ENCODE measurements around the gene MOB3A.
A peak's percentile ranks its signal among the peaks of the same experiment; 100 is the strongest.

MOB3A gene

GRCh38 chr19:2050991-2051772, 44.9 kb downstream of the MOB3A start, which contains the start of gene MKNK2 (continued):
- TF ChIP-seq, protein P1, sequence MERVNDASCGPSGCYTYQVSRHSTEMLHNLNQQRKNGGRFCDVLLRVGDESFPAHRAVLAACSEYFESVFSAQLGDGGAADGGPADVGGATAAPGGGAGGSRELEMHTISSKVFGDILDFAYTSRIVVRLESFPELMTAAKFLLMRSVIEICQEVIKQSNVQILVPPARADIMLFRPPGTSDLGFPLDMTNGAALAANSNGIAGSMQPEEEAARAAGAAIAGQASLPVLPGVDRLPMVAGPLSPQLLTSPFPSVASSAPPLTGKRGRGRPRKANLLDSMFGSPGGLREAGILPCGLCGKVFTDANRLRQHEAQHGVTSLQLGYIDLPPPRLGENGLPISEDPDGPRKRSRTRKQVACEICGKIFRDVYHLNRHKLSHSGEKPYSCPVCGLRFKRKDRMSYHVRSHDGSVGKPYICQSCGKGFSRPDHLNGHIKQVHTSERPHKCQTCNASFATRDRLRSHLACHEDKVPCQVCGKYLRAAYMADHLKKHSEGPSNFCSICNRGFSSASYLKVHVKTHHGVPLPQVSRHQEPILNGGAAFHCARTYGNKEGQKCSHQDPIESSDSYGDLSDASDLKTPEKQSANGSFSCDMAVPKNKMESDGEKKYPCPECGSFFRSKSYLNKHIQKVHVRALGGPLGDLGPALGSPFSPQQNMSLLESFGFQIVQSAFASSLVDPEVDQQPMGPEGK (CRISPR knock-in tag; IDR thresholded peaks at IDR 0.05; ENCODE audit: borderline replicate concordance), result 0 out of 2 replicates have a peak, but pooled peaks have one; percentile 35
- TF ChIP-seq ZFP3 (CRISPR knock-in tag; IDR thresholded peaks at IDR 0.05) (no peak), ZNF70 (CRISPR knock-in tag; IDR thresholded peaks at IDR 0.05) (no peak), BACH2 (CRISPR knock-in tag; IDR thresholded peaks at IDR 0.05; ENCODE audit: borderline replicate concordance) (no peak), CREB5 (CRISPR knock-in tag; IDR thresholded peaks at IDR 0.05; ENCODE audit: low read depth) (no peak), RARB (CRISPR knock-in tag; IDR thresholded peaks at IDR 0.05) (no peak), SNAI2 (CRISPR knock-in tag; IDR thresholded peaks at IDR 0.05) (no peak), ESRRG (CRISPR knock-in tag; IDR thresholded peaks at IDR 0.05) (no peak), ZNF565 (CRISPR knock-in tag; conservative IDR thresholded peaks at IDR 0.05; ENCODE audit: low read depth) (no peak)
- TF ChIP-seq, protein P2, sequence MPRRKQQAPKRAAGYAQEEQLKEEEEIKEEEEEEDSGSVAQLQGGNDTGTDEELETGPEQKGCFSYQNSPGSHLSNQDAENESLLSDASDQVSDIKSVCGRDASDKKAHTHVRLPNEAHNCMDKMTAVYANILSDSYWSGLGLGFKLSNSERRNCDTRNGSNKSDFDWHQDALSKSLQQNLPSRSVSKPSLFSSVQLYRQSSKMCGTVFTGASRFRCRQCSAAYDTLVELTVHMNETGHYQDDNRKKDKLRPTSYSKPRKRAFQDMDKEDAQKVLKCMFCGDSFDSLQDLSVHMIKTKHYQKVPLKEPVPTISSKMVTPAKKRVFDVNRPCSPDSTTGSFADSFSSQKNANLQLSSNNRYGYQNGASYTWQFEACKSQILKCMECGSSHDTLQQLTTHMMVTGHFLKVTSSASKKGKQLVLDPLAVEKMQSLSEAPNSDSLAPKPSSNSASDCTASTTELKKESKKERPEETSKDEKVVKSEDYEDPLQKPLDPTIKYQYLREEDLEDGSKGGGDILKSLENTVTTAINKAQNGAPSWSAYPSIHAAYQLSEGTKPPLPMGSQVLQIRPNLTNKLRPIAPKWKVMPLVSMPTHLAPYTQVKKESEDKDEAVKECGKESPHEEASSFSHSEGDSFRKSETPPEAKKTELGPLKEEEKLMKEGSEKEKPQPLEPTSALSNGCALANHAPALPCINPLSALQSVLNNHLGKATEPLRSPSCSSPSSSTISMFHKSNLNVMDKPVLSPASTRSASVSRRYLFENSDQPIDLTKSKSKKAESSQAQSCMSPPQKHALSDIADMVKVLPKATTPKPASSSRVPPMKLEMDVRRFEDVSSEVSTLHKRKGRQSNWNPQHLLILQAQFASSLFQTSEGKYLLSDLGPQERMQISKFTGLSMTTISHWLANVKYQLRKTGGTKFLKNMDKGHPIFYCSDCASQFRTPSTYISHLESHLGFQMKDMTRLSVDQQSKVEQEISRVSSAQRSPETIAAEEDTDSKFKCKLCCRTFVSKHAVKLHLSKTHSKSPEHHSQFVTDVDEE (CRISPR knock-in tag; IDR thresholded peaks at IDR 0.05), result no peak

GRCh38 chr19:2050349-2050990, 45.7 kb downstream of the MOB3A start:
- peak; percentile 16 for ATAC-seq
- no peak for TF ChIP-seq ZFP30 (CRISPR knock-in tag; IDR thresholded peaks at IDR 0.05)
- TF ChIP-seq BACH2 (CRISPR knock-in tag; IDR thresholded peaks at IDR 0.05; ENCODE audit: borderline replicate concordance), result no peak
- TF ChIP-seq ZNF70 (CRISPR knock-in tag; IDR thresholded peaks at IDR 0.05), result no peak
- no peak for TF ChIP-seq PPARA (CRISPR knock-in tag; IDR thresholded peaks at IDR 0.05; ENCODE audit: borderline replicate concordance)
- TF ChIP-seq, protein P1 (CRISPR knock-in tag; IDR thresholded peaks at IDR 0.05; ENCODE audit: borderline replicate concordance), result no peak
- TF ChIP-seq GLIS3 (CRISPR knock-in tag; IDR thresholded peaks at IDR 0.05), result no peak
- TF ChIP-seq, protein P3, sequence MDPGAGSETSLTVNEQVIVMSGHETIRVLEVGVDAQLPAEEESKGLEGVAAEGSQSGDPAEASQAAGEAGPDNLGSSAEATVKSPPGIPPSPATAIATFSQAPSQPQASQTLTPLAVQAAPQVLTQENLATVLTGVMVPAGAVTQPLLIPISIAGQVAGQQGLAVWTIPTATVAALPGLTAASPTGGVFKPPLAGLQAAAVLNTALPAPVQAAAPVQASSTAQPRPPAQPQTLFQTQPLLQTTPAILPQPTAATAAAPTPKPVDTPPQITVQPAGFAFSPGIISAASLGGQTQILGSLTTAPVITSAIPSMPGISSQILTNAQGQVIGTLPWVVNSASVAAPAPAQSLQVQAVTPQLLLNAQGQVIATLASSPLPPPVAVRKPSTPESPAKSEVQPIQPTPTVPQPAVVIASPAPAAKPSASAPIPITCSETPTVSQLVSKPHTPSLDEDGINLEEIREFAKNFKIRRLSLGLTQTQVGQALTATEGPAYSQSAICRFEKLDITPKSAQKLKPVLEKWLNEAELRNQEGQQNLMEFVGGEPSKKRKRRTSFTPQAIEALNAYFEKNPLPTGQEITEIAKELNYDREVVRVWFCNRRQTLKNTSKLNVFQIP (CRISPR knock-in tag; IDR thresholded peaks at IDR 0.05; ENCODE audit: borderline replicate concordance, low read depth), result no peak
- no peak for TF ChIP-seq TOX (CRISPR knock-in tag; IDR thresholded peaks at IDR 0.05; ENCODE audit: borderline replicate concordance)
- no peak for TF ChIP-seq ZNF8 (CRISPR knock-in tag; IDR thresholded peaks at IDR 0.05)
- TF ChIP-seq CSDC2 (CRISPR knock-in tag; IDR thresholded peaks at IDR 0.05), result no peak
- TF ChIP-seq ZNF565 (CRISPR knock-in tag; conservative IDR thresholded peaks at IDR 0.05; ENCODE audit: low read depth), result no peak
- no peak for TF ChIP-seq ZFP3 (CRISPR knock-in tag; IDR thresholded peaks at IDR 0.05)
- TF ChIP-seq ESRRG (CRISPR knock-in tag; IDR thresholded peaks at IDR 0.05), result no peak
- TF ChIP-seq ISL1 (CRISPR knock-in tag; IDR thresholded peaks at IDR 0.05), result no peak
- TF ChIP-seq ZC3H10 (CRISPR knock-in tag; IDR thresholded peaks at IDR 0.05), result no peak
- no peak for TF ChIP-seq SNAI2 (CRISPR knock-in tag; IDR thresholded peaks at IDR 0.05)
- TF ChIP-seq, protein P4, sequence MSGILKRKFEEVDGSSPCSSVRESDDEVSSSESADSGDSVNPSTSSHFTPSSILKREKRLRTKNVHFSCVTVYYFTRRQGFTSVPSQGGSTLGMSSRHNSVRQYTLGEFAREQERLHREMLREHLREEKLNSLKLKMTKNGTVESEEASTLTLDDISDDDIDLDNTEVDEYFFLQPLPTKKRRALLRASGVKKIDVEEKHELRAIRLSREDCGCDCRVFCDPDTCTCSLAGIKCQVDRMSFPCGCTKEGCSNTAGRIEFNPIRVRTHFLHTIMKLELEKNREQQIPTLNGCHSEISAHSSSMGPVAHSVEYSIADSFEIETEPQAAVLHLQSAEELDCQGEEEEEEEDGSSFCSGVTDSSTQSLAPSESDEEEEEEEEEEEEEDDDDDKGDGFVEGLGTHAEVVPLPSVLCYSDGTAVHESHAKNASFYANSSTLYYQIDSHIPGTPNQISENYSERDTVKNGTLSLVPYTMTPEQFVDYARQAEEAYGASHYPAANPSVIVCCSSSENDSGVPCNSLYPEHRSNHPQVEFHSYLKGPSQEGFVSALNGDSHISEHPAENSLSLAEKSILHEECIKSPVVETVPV (CRISPR knock-in tag; IDR thresholded peaks at IDR 0.05), result no peak
- TF ChIP-seq, protein P2 (CRISPR knock-in tag; IDR thresholded peaks at IDR 0.05), result no peak
- no peak for TF ChIP-seq CREB5 (CRISPR knock-in tag; IDR thresholded peaks at IDR 0.05; ENCODE audit: low read depth)
- TF ChIP-seq RARB (CRISPR knock-in tag; IDR thresholded peaks at IDR 0.05), result no peak

Data from SK-N-SH treated with all-trans-retinoic acid at 6 μM for 48 hours (cell line).